HG03378 (cell line): ENCODE measurements around the gene DPYSL5.
"Not testable (repeated sequence)": the region's sequence is repeated elsewhere in the genome, so short reads cannot be mapped to it uniquely, and the experiment has no call there.

ENCODE experiments used
- ATAC-seq: cut with Tn5 transposase; IDR thresholded peaks from one replicate; pipeline ENCODE4 v1.9.1; 2021; ENCODE audit warnings: mild to moderate bottlenecking, moderate library complexity; ENCODE audit not compliant: unreplicated experiment

Gene DPYSL5, protein sequence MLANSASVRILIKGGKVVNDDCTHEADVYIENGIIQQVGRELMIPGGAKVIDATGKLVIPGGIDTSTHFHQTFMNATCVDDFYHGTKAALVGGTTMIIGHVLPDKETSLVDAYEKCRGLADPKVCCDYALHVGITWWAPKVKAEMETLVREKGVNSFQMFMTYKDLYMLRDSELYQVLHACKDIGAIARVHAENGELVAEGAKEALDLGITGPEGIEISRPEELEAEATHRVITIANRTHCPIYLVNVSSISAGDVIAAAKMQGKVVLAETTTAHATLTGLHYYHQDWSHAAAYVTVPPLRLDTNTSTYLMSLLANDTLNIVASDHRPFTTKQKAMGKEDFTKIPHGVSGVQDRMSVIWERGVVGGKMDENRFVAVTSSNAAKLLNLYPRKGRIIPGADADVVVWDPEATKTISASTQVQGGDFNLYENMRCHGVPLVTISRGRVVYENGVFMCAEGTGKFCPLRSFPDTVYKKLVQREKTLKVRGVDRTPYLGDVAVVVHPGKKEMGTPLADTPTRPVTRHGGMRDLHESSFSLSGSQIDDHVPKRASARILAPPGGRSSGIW

DNA sequence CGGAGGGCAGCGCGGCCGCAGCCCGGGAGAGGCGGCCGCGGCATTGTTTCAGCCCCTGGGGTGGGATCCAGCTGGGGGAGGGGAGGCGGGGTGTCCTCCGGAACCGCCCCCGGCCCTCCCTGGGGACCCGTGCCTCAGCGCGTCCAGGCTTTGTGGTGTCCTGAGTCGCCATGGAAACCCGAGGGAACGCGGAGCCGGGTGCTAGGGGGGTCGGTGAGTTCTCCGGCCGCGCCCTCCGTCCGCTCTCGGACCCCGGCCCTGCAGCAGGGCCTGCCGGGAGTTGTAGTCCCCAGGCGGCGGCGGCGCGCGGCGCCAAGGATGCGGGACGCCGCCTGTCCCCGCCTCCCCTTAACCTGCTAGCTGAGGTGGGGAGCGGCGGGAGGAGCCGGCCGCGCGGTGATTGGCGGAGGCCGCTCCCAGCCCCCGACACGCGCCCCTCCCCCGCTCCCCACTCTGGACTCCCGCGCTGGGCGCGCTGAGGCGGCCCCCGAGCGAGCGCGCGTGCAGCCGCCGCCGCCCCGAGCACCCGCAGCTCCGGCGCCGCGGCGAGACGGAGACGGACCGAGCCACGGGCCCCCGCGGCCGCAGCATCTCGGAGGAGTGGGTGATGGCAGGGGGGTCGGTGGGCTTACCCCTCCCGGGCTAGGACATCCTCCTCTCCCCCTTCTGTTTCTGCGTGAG, at the start of gene DPYSL5:
TSS of gene DPYSL5 (plus strand) at position 478 of the 681 bp plus-strand sequence. CDS start 50,368 bp downstream, outside the sequence.
- no peak for ATAC-seq

DNA sequence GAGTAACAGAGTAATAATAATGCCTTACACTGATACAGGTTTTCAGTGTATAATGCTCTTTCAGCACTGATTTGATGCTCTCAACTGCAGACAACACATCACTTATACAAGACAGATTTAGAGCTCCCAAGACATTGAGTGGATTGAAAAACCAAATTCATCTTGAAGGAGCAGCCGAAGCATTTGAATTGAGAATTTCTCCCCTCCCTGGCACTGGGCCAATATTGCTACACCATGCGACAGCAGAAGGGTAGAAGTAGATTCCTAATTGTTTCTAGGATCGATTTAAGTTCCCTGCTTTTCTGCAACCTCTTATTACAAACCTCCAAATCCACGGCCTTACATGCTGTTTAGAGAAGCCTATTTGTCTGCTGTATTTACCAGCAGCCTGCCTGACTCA, 46.6 kb upstream of the DPYSL5 start:
- ATAC-seq: no peak

DNA sequence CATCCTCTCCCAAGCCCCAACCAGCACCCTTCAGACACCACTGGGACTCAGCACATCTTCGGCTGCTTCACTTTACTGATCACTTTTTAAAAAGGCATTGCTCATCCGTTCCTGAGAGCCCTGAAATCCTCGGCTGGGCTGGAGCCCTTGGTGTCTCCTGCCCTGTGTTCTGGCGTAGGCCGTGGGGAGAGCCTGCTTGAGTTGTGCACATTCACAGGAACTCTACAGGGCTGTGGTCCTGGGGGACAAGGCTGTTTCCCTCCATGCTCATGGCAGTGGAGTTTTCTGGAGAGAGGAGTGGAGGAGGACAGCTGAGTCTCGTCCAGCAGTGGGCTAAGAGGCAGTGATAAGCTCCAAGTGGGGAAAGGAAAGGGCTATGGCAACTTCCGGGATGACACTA, 46.1 kb upstream of the DPYSL5 start:
- ATAC-seq: no peak

DNA sequence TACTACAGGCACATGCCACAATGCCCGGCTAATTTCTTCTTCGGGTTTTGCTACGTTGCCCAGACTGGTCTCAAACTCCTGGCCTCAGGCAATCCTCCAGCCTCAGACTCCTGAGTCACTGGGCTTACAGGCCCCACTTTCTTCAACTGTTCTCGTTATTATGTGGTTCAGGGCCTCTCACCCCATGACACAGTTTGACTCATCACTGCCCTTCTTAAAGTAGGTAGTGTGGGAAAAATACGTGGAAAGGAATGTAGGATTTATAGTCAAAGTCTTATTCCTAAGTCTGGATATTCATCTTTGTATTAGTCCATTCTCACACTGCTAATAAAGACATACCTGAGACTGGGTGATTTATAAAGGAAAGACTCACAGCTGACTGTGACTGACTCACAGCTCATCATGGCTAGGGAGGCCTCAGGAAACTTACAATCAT, 42.7 kb upstream of the DPYSL5 start:
- no peak for ATAC-seq

DNA sequence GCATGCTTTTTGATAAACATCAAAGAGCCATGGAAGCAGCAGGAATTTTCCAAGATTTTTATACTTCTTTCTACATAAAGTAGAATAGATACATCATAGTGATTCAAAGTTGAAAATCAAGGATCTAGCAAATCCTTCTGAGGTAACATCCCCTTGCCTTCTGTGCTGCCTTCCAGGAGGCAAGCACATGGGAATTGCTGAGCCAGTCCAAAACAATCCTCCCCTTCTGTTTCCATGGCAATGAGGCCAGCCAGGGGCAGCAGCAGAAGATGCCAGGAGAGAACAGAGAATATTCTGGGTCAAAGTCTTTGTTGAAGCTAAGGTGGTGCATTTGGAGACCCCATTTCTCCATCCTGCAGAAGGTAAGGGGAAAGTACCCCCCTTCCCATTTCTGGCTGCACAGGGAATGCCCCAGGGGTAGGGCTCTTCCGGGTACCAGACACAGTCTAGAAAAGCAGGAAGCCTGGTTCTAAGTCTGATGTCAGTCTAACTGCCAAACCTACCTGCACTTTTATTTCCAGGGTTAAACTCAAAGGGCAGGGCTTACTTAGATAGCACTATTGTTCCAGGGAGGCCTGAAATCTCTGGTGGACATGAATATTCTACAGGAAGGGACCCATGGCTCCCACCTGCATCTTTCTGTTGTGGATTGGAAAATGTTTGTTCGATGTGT, 40.0 kb upstream of the DPYSL5 start:
- ATAC-seq: no peak

DNA sequence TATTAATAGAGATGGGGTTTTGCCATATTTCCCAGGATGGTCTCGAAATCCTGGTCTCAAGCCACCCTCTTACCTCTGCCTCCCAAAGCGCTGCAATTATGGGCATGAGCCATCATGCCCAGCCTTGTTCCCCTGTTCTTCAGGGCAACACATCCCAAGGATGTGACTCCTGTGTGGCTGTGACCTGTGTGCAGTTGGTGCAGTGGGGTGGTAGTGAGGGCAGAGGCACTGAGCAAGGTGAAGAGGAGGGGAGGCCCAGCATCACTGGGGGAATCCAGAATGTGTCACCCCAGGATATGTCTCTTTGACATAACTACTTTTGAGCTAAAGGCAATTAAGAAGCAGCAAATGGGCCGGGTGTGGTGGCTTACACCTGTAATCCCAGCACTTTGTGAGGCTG, 38.7 kb upstream of the DPYSL5 start:
- ATAC-seq: no peak

DNA sequence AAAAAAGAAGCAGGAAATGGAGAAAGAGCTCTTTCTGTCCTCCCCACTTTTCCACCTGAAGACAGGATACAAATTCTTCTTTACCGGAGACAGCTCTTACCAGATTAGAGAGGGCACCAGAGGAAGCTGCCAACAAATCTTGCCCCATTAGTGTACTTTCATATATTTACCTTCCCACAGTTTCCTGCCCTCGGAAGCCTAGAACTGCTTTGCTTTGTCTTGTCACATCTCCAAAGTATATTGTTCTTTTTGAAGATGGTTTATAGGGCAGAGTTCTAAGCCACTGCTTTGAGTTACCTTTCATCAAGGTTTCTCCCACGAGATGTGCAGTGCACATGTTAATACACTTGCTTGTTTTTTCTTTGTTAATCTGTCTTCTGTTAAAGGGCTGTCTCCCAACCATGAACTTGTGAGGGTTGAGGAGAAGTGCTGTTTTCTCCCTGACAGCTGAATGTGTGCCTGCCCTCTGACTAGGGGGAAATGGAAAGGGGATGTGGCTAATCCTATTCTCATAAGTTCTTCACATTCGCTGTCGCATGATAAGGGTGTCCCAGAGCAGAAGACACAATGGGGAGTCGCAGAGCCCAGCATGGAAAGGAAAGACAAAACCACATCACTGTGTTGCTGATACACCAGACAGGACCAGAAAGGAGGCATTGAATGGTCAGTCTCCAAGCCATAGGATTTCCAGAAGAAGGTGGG, 37.9 kb upstream of the DPYSL5 start:
- ATAC-seq: no peak

DNA sequence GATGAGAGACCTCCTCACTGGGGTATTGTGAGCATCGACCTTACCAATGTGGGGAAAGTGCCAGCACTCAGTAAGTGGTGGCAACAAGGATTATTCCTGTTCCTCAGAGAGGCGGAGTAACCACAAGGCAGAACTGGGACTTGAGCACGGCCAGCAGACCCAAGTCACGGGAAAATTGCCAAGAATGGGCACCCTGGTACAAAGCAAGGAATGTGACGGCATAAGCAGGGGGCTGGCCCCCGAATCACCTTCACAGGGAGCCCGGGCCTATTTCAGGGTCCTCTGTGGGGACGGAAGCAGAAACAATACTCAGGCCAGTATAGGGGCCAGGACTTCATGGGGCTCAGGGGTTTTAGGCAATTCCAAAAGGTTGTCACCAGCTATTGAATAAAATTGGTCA, 36.7 kb upstream of the DPYSL5 start:
- ATAC-seq: no peak

DNA sequence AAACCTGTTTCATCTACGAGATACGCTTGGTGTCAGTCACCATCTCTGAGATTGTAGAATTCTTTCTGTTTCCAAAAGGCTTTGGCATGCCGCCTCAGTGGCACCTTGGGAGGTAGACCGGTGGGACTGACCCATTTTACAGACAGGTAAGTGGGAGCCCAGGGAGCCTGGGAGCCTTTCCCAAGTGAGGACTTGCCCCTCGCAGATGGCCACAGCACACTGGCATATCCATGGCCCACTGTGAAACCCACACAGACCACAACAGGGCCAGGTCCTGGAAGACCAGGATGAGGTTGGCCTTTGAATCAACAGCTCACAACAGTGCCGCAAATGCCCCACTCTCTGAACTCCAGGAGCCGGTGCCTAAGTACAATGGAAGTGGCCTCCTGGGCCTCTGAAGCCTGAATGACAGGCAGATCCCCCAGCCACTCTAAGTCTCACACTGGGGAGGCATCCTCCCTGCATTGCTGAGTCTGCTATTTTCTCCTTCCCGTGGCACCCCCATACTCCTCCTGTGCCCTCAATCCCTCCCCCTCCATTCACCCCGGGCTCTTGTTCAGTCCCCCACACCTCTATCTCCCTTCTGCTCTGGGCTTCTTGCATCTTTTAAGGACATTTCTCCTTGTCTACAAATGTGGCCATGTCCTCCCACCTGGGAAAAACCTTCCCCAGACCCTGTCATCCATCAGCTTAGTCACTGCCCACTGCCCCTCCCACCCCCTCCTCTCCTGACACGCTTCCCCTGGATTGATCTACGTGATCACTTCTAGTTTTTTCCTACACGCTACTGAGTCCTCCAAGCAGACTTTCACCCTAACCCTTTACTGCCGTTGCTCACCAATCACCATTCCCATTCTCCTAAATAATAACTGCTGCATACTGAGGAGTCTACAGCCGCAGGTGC, 35.9 kb upstream of the DPYSL5 start:
- ATAC-seq: no peak

DNA sequence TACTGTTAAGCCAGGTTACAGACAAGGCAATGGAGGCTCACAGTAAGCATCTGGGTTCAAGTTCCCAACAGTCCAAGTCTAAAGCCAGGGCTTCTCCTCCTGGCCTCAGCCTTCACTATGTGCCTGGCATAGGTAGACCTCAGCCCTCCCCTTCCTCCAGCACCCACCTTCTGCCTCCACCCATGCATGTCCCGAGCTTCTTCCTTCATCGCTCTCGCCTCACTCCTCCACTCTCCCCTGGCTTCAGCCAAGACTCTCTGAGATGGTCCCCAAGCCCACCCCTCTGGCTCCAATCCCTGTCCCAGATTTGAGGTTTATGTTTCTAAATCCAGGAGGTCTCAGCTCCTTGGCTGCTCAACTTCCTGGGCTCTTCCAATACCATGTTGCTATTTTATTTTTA, 35.2 kb upstream of the DPYSL5 start:
- no peak for ATAC-seq

DNA sequence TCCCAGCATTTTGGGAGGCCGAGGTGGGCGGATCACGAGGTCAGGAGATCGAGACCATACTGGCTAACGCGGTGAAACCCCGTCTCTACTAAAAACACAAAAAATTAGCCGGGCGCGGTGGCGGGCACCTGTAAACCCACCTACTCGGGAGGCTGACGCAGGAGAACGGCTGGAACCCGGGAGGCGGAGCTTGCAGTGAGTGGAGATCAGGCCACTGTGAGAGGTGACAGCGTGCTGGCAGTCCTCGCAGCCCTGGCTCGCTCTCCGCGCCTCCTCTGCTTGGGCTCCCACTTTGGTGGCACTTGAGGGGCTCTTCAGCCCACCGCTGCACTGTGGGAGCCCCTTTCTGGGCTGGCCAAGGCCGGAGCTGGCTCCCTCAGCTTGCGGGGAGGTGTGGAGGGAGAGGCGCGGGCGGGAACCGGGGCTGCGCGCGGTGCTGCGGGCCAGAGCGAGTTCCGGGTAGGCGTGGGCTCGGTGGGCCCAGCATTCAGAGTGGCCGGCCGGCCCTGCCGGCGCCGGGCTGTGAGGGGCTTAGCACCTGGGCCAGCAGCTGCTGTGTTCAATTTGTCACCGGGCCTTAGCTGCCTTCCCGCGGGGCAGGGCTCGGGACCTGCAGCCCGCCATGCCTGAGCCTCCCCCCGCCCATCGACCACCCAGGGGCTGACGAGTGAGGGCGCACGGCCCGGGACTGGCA, 33.7 kb upstream of the DPYSL5 start:
- ATAC-seq: not testable (repeated sequence)

DNA sequence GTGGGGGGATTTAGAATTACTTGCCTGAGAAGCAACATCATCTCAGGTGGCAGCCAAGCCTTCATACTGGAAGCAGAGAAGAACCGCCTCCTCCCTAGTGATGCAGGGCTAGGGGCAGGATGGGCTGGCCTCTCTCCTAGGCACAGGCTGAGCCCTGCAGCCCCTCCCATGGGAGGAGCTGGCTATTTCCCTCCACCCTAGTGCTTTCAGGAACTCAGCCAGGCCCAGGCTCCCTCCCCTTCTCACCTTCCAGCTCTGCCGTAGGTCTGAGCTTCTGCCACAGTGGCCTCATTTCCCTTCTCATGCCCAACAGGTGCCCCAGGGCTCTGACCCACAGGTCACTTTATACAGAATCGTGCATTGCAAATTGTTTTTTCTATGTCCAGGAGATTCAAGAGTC, 31.0 kb upstream of the DPYSL5 start:
- ATAC-seq: no peak

DNA sequence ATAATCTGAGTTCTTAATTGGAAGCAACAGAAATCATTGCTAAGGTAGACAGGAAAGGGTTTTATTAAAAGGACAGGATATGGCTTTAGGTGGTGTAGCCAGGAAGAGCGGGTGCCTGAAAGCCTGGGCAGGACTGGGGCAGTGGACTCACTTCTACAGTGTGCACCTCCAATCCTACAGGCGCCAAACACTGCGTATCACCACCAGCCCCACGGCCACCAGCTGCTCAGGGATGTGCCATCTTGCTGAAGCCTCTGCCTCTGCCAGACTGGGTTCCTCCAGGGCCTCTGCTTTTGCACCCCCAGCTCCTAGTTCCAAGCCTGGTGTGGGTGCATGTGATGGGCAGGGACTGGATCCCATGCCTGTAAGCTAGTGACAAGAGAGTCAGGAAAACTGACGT, 29.7 kb upstream of the DPYSL5 start:
- ATAC-seq: no peak

DNA sequence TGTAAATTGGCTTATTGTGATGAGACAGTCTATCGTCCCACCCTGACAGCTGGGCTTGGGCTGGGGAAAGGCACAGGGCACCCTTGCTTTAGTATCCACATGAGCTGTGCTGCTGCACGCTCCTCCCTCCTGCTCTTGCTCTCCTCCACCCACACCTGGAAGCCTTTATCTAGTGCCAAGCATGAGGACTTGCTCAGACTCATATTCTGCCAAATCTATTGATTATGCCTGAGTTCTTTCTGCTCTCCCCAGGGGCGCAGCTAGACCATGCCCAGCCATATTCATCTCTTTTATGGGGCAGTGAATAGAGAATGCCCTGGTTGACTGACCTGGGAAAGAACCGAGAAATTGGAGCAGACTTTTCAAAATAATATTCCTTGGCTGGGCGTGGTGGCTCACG, 29.0 kb upstream of the DPYSL5 start:
- no peak for ATAC-seq

DNA sequence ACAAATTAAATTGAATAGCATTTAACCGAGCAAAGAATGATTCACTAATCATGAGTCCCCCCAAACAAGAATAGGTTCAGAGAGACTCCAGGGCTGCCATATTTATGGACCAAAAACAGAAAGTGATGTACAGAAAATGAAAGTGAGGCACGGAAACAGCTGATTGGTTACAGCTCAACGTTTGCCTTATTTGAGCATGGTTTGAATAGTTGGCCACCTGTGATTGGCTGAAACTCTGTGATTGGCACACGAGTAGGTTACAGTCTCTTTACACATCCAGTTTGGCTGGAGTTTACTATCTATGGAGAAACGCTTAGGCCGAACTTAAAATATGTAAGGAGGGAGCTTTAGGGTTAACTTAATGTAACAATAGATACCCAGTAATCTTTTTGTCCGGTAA, 27.0 kb upstream of the DPYSL5 start:
- no peak for ATAC-seq

DNA sequence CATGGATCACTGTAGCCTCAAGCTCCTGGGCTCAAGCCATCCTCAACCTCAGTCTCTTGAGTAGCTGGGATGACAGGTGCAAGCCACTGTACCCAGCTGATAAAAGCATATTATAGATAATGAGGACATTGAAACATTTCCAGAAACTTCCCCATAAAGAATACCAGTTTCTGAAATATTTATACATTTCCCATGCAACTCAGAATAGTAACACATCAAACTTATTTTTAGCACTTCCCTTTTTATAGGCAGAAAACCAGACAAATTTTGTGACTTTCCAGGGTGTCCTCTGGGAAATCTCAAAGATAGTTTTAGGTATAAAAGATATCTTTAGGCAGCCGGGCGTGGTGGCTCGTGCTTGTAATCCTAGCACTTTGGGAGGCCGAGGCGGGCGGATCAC, 25.1 kb upstream of the DPYSL5 start:
- ATAC-seq: no peak

DNA sequence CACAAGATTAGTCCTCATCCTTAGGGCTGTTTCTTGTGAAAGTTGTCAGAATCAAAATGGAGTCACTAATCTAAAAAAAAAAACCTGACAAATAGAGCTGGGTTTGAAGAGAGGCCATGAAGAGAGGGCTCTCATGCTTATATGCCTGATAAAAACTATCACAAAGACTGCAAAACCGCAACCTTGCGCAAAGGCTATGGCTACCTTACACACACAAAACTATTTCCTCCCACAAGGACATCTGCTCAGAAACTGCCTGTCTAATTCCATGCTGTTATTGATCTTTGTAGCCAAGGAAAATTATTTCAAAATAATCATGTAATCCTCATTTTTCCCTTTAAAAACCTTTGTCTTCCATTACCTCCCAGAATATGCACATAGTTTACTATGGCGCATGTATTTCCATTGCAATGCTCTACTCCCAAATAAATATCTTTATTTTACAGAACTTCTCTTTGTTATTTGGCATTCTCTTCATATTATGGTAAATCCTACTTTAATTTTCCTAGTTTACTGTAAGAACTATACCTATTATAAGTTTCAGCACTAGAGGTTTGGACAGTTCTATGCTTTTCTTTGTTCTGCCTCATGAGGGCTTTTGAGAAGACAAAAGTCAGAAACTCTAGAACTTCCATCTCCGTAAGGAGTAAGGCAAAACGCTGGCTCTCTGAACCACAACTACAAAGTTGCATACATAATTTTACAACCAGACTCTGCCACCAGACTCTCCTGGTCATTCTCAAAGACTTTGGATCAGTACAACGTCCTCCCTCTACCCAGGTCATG, 9.6 kb upstream of the DPYSL5 start:
- no peak for ATAC-seq

DNA sequence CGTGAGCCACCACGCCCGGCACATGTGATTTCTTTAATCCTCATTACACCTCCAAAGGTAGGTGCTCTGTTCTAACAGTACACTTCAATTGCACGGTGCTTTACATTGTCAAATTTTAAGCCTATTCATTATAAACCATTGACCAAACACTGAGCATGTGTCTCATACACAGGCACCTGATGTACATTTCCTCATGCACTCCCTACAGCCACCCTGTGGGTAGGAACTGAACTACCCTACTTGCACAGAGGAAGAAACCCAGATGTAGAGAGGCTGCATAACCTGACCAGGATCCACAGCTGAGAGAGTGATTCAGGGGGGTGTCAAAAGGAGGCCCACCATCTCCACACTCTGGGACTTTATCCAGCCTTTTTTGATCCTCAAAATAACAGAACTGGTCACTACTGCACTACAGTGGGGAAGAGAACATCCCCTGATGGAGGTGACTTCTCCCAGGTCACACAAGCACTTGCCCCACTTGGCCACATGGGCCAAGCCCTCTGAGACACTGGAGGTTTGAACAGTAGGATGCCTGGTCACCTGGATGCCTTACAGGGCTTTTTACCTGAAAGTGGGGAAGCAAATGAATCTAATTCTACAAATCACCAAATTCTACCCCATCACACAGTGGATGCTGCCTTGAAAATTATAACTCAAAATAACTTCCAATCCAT, 6.9 kb upstream of the DPYSL5 start:
- ATAC-seq: no peak
